Measurements from ENCODE around the gene CDC7. TPM values are rescaled to one million over a fixed set of nuclear protein-coding genes. Genes with fewer than 3 reads are reported as not detected.

Gene CDC7
- total RNA-seq, 1 experiment from 2014 or later, result 41.6 TPM

DNA sequence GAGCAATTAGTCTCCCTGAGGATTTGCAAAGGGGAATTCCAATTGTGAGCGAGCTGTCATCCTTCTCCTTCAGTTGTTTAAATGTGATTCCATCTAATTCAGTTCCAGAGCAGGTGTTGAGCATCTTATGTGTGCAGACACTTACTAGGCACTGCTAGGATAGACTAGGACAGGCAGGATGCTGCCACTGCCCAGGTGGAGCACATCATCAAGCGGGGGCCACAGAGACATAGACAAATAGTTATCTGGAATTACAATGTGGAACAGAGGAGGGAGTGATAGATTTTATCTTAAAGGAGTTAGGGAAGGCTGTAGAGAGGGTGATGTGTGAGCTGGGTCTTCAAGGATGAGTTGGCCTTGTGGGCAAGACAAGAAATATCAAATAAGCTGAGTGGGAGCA is 55.9 kb downstream of the CDC7 start:
- Histone ChIP-seq H3K23ac (ENCODE audit: insufficient read length, low read depth, low read length) (no peak overlapping the region), H3K56ac (ENCODE audit: insufficient read length, low read depth, low read length) (no peak overlapping the region), H2BK12ac (ENCODE audit: insufficient read length, low read depth, low read length) (no peak overlapping the region), H4K8ac (replicated peaks; ENCODE audit: insufficient read length, low read depth, low read length) (no peak overlapping the region), H2AFZ (ENCODE audit: low read length) (no peak overlapping the region), H4K20me1 (ENCODE audit: control insufficient read depth, insufficient read depth, insufficient read length) (no peaks in the 10 kb centered on the region), H3K27me3 (ENCODE audit: insufficient read depth, low read length) (no peaks in the 10 kb centered on the region), H4K91ac (ENCODE audit: insufficient read length, low read depth, low read length) (no peak overlapping the region), H3K9me3 (ENCODE audit: control insufficient read depth, low read depth, low read length) (no peaks in the 10 kb centered on the region), H3K79me2 (ENCODE audit: insufficient read depth, low read length) (no peaks in the 10 kb centered on the region), H3K23me2 (ENCODE audit: insufficient read length, low read depth, low read length, poor library complexity, severe bottlenecking) (no peaks in the 10 kb centered on the region), H3K9ac (ENCODE audit: extremely low read depth, insufficient read length, low read length) (no peak overlapping the region), H3K4me1 (ENCODE audit: insufficient read depth, low read length) (no peaks in the 10 kb centered on the region), H2BK15ac (ENCODE audit: low read depth, low read length) (no peak overlapping the region), H3T11ph (ENCODE audit: low read length) (no peak overlapping the region), H2BK20ac (ENCODE audit: low read depth, low read length, poor library complexity, severe bottlenecking) (no peak overlapping the region), H3K18ac (ENCODE audit: insufficient read length, low read depth, low read length) (no peak overlapping the region), H4K5ac (ENCODE audit: insufficient read length, low read depth, low read length) (no peak overlapping the region), H3K27ac (ENCODE audit: insufficient read length, low read depth, low read length) (no peak overlapping the region), H3K4me2 (ENCODE audit: insufficient read depth, insufficient read length, low read length) (no peak overlapping the region), H2BK5ac (ENCODE audit: insufficient read length, low read length) (no peak overlapping the region), H2AK5ac (ENCODE audit: insufficient read length, low read length) (no peak overlapping the region), H3K79me1 (ENCODE audit: insufficient read depth, low read depth, low read length, poor library complexity, severe bottlenecking) (no peaks in the 10 kb centered on the region), H3K4ac (ENCODE audit: low read depth, low read length) (no peak overlapping the region), H2BK120ac (ENCODE audit: low read depth, low read length, poor library complexity, severe bottlenecking) (no peak overlapping the region), H3K14ac (ENCODE audit: insufficient read depth, low read length) (no peak overlapping the region)
- Mint-ChIP-seq H3K36me3 (ENCODE audit: insufficient read depth in 1 of 3, low read depth in 3 of 3) (no peaks in the 10 kb centered on the region; a peak in 1 of 7 replicates), H3K27ac (no peak overlapping the region), H3K9me3 (peaks cover 0 to 3% of the 10 kb centered on the region in 2 experiments; a peak in 1 of 5 replicates), H3K27me3 (ENCODE audit: low read depth) (no peaks in the 10 kb centered on the region; the same call in 1 of the 2 replicates), H3K4me1 (peaks cover 6% of the 10 kb centered on the region in 2 experiments), H3K4me3 (no peak overlapping the region)
- TF ChIP-seq, protein P1, sequence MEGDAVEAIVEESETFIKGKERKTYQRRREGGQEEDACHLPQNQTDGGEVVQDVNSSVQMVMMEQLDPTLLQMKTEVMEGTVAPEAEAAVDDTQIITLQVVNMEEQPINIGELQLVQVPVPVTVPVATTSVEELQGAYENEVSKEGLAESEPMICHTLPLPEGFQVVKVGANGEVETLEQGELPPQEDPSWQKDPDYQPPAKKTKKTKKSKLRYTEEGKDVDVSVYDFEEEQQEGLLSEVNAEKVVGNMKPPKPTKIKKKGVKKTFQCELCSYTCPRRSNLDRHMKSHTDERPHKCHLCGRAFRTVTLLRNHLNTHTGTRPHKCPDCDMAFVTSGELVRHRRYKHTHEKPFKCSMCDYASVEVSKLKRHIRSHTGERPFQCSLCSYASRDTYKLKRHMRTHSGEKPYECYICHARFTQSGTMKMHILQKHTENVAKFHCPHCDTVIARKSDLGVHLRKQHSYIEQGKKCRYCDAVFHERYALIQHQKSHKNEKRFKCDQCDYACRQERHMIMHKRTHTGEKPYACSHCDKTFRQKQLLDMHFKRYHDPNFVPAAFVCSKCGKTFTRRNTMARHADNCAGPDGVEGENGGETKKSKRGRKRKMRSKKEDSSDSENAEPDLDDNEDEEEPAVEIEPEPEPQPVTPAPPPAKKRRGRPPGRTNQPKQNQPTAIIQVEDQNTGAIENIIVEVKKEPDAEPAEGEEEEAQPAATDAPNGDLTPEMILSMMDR (conservative IDR thresholded peaks at IDR 0.05), result no peak
- no peak for DNase-seq
- WGBS (ENCODE audit: extremely low coverage, insufficient read length, low lambda C conversion rate), result no CpG with 5 or more reads among the region's 2 CpGs
